SK-N-SH treated with all-trans-retinoic acid at 6 μM for 48 hours (cell line): Measurements from ENCODE around the gene NFASC.

Source experiments
- ATAC-seq: fragments of 200-7000 bp; cut with Tn5 transposase; 3 replicates; pipeline ENCODE4 v1.9.1; 2020; ENCODE audit warnings: mild to moderate bottlenecking, moderate library complexity
- ARNTL ChIP-seq: fragments of 450-650 bp; formaldehyde crosslinking; IDR thresholded peaks from 2 replicates; pipeline ENCODE4 v1.5.0; 2020; ENCODE audit warnings: low read depth, mild to moderate bottlenecking, moderate library complexity, borderline replicate concordance
- BACH2 ChIP-seq: fragments of 250-450 bp; sonication (Bioruptor Pico); IDR thresholded peaks from 2 replicates; pipeline ENCODE4 v1.9.0; 2021; ENCODE audit warnings: mild to moderate bottlenecking, borderline replicate concordance
- CSDC2 ChIP-seq: fragments of 250-450 bp; sonication (Bioruptor Pico); IDR thresholded peaks from 2 replicates; pipeline ENCODE4 v1.5.0; 2020; ENCODE audit warnings: mild to moderate bottlenecking, moderate library complexity
- ESRRG ChIP-seq: fragments of 250-450 bp; sonication (Bioruptor Pico); IDR thresholded peaks from 2 replicates; pipeline ENCODE4 v1.6.1; 2021; ENCODE audit warnings: mild to moderate bottlenecking
- ISL1 ChIP-seq: fragments of 250-450 bp; sonication (Bioruptor Pico); IDR thresholded peaks from 2 replicates; pipeline ENCODE4 v2.1.2; 2022; ENCODE audit warnings: mild to moderate bottlenecking, moderate library complexity
- OSR1 ChIP-seq: fragments of 250-450 bp; sonication (Bioruptor Pico); IDR thresholded peaks from 2 replicates; pipeline ENCODE4 v1.8.0; 2022; ENCODE audit warnings: moderate library complexity, mild to moderate bottlenecking, inconsistent platforms
- PPARA ChIP-seq: fragments of 250-450 bp; sonication (Bioruptor Pico); IDR thresholded peaks from 2 replicates; pipeline ENCODE4 v1.5.0; 2020; ENCODE audit warnings: mild to moderate bottlenecking, borderline replicate concordance
- RARB ChIP-seq: fragments of 250-450 bp; sonication (Bioruptor Pico); IDR thresholded peaks from 2 replicates; pipeline ENCODE4 v1.8.0; 2021; ENCODE audit warnings: mild to moderate bottlenecking, moderate library complexity
- SNAI2 ChIP-seq: fragments of 250-450 bp; sonication (Bioruptor Pico); IDR thresholded peaks from 2 replicates; pipeline ENCODE4 v1.5.0; 2020; ENCODE audit warnings: mild to moderate bottlenecking, moderate library complexity
- TCF4 ChIP-seq: fragments of 250-450 bp; sonication (Bioruptor Pico); IDR thresholded peaks from 2 replicates; pipeline ENCODE4 v1.8.0; 2021; ENCODE audit warnings: mild to moderate bottlenecking, moderate library complexity, borderline replicate concordance
- TOX ChIP-seq: fragments of 250-450 bp; sonication (Bioruptor Pico); IDR thresholded peaks from 2 replicates; pipeline ENCODE4 v1.8.0; 2021; ENCODE audit warnings: mild to moderate bottlenecking, moderate library complexity, borderline replicate concordance
- ZC3H10 ChIP-seq: fragments of 250-450 bp; sonication (Bioruptor Pico); IDR thresholded peaks from 2 replicates; pipeline ENCODE4 v1.5.1; 2021; ENCODE audit warnings: mild to moderate bottlenecking, moderate library complexity
- ZFP3 ChIP-seq: fragments of 250-450 bp; sonication (Bioruptor Pico); IDR thresholded peaks from 2 replicates; pipeline ENCODE4 v1.5.0; 2020; ENCODE audit warnings: mild to moderate bottlenecking, moderate library complexity
- ZFP30 ChIP-seq: fragments of 450-650 bp; formaldehyde crosslinking; IDR thresholded peaks from 2 replicates; pipeline ENCODE4 v1.5.0; 2022; ENCODE audit warnings: mild to moderate bottlenecking, moderate library complexity
- ZNF565 ChIP-seq: fragments of 450-650 bp; formaldehyde crosslinking; conservative IDR thresholded peaks from 2 replicates; pipeline ENCODE4 v1.5.0; 2020; ENCODE audit warnings: low read depth, mild to moderate bottlenecking, moderate library complexity
- ZNF70 ChIP-seq: fragments of 450-650 bp; formaldehyde crosslinking; IDR thresholded peaks from 2 replicates; pipeline ENCODE4 v1.5.0; 2020; ENCODE audit warnings: mild to moderate bottlenecking, moderate library complexity
- TF ChIP-seq, protein P1 (sequence below): fragments of 250-450 bp; sonication (Bioruptor Pico); IDR thresholded peaks from 2 replicates; pipeline ENCODE4 v1.5.0; 2020; ENCODE audit warnings: mild to moderate bottlenecking, moderate library complexity
- TF ChIP-seq, protein P2 (sequence below): fragments of 250-450 bp; sonication (Bioruptor Pico); IDR thresholded peaks from 2 replicates; pipeline ENCODE4 v1.5.1; 2021; ENCODE audit warnings: mild to moderate bottlenecking, moderate library complexity
- TF ChIP-seq, protein P3 (sequence below): fragments of 250-450 bp; sonication (Bioruptor Pico); IDR thresholded peaks from 2 replicates; pipeline ENCODE4 v1.8.0; 2020; ENCODE audit warnings: mild to moderate bottlenecking, moderate library complexity, borderline replicate concordance
- TF ChIP-seq, protein P4 (sequence below): fragments of 250-450 bp; sonication (Bioruptor Pico); IDR thresholded peaks from 2 replicates; pipeline ENCODE4 v1.5.1; 2020; ENCODE audit warnings: low read depth, mild to moderate bottlenecking, moderate library complexity
- TF ChIP-seq, protein P5 (sequence below): fragments of 250-450 bp; sonication (Bioruptor Pico); IDR thresholded peaks from 2 replicates; pipeline ENCODE4 v1.8.0; 2021; ENCODE audit warnings: low read depth, mild to moderate bottlenecking, moderate library complexity, borderline replicate concordance

The NFASC gene

DNA sequence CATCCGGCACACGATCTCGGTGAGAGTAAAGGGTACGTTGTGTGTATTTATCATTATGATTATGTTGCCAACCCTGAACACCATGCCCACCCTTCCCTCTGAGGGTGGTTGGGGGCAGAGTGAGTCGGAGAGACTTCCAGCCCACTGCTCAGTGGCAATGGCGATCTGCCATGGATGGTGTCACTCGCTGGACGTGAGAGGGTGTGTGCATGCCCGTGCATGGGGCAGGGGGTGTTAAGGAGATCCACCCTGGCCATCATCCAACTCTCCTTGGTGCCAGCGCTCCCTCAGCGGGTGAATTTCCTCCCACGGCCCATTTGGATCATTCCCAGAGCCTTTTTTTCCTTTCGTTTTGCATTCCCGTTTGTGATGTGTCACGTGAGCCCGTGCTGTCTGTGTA, 98.3 kb downstream of the NFASC start (continued):
- TF ChIP-seq, protein P1, sequence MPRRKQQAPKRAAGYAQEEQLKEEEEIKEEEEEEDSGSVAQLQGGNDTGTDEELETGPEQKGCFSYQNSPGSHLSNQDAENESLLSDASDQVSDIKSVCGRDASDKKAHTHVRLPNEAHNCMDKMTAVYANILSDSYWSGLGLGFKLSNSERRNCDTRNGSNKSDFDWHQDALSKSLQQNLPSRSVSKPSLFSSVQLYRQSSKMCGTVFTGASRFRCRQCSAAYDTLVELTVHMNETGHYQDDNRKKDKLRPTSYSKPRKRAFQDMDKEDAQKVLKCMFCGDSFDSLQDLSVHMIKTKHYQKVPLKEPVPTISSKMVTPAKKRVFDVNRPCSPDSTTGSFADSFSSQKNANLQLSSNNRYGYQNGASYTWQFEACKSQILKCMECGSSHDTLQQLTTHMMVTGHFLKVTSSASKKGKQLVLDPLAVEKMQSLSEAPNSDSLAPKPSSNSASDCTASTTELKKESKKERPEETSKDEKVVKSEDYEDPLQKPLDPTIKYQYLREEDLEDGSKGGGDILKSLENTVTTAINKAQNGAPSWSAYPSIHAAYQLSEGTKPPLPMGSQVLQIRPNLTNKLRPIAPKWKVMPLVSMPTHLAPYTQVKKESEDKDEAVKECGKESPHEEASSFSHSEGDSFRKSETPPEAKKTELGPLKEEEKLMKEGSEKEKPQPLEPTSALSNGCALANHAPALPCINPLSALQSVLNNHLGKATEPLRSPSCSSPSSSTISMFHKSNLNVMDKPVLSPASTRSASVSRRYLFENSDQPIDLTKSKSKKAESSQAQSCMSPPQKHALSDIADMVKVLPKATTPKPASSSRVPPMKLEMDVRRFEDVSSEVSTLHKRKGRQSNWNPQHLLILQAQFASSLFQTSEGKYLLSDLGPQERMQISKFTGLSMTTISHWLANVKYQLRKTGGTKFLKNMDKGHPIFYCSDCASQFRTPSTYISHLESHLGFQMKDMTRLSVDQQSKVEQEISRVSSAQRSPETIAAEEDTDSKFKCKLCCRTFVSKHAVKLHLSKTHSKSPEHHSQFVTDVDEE (CRISPR knock-in tag), result no peak

DNA sequence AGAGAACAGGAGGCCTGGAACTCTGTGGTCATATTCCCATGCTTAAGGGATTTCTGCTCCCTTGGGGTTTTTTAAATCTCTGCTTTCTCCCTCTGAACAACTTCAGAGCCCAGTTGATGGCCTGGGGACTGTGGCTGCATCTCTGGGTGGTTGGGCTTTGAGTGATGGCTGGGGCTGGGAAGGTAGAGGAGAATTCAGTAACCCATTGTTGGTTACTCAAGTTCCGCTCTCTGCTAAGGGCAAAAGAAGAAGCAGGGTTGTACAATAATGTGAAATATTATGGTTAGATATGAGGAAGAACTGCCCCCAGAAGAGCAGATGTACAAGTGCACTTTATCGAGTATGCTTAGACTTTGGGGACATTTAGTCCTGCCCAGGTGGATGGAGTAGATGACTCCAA, 100.3 kb downstream of the NFASC start:
- TF ChIP-seq ARNTL (CRISPR knock-in tag) (no peak), PPARA (no peak), ZNF70 (no peak), OSR1 (no peak), TOX (CRISPR knock-in tag) (no peak), BACH2 (CRISPR knock-in tag) (no peak), ESRRG (CRISPR knock-in tag) (no peak), ZC3H10 (CRISPR knock-in tag) (no peak), ZFP30 (CRISPR knock-in tag) (no peak)
- TF ChIP-seq, protein P2, sequence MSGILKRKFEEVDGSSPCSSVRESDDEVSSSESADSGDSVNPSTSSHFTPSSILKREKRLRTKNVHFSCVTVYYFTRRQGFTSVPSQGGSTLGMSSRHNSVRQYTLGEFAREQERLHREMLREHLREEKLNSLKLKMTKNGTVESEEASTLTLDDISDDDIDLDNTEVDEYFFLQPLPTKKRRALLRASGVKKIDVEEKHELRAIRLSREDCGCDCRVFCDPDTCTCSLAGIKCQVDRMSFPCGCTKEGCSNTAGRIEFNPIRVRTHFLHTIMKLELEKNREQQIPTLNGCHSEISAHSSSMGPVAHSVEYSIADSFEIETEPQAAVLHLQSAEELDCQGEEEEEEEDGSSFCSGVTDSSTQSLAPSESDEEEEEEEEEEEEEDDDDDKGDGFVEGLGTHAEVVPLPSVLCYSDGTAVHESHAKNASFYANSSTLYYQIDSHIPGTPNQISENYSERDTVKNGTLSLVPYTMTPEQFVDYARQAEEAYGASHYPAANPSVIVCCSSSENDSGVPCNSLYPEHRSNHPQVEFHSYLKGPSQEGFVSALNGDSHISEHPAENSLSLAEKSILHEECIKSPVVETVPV (CRISPR knock-in tag), result no peak
- TF ChIP-seq, protein P3, sequence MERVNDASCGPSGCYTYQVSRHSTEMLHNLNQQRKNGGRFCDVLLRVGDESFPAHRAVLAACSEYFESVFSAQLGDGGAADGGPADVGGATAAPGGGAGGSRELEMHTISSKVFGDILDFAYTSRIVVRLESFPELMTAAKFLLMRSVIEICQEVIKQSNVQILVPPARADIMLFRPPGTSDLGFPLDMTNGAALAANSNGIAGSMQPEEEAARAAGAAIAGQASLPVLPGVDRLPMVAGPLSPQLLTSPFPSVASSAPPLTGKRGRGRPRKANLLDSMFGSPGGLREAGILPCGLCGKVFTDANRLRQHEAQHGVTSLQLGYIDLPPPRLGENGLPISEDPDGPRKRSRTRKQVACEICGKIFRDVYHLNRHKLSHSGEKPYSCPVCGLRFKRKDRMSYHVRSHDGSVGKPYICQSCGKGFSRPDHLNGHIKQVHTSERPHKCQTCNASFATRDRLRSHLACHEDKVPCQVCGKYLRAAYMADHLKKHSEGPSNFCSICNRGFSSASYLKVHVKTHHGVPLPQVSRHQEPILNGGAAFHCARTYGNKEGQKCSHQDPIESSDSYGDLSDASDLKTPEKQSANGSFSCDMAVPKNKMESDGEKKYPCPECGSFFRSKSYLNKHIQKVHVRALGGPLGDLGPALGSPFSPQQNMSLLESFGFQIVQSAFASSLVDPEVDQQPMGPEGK, result no peak
- no peak for ATAC-seq

DNA sequence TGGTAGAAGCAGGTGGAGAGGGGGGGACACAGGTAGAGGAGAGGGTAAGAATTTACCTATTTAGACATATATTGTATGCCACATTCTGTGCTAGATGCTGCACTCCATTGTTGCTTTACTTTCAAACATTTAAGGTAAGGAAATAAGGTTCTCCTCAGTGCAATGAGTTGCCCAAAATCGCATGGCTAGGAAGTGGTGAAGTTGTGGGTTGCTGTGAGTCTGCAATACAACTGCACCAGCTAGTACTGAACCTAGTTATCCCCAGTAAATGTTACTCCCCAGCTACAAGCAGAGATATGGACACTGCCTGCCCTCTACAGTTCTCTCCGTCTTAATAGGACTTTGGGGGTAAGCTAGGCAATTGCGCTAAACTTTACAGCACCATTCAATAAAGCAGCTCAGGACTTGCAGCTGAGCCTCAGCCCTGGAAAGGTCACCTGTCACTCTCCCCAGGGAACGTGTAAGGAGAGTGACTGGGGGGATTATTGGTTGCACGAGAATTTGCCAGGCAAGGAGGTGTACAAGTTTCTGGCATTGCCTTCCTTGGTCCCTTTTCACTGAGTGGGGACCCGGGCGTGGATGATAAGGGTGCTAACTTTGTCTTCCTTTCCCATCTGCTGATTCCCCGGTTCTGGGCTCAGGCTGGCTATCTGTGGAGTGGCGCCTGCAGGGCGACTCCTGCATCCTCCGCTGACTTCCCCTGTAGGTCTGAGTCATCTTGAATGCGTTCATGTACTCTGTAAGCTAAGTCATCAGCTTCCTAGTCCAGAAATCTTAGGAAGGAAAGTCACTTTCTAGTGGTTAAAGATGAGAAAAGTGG, 101.1 kb downstream of the NFASC start:
- peak; percentile 95 for ATAC-seq
- TF ChIP-seq RARB, result no peak
- TF ChIP-seq ZNF565 (CRISPR knock-in tag), result no peak
- no peak for TF ChIP-seq TCF4 (CRISPR knock-in tag)
- TF ChIP-seq, protein P4, sequence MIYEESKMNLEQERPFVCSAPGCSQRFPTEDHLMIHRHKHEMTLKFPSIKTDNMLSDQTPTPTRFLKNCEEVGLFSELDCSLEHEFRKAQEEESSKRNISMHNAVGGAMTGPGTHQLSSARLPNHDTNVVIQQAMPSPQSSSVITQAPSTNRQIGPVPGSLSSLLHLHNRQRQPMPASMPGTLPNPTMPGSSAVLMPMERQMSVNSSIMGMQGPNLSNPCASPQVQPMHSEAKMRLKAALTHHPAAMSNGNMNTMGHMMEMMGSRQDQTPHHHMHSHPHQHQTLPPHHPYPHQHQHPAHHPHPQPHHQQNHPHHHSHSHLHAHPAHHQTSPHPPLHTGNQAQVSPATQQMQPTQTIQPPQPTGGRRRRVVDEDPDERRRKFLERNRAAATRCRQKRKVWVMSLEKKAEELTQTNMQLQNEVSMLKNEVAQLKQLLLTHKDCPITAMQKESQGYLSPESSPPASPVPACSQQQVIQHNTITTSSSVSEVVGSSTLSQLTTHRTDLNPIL (CRISPR knock-in tag), result no peak
- no peak for TF ChIP-seq ARNTL (CRISPR knock-in tag)
- TF ChIP-seq, protein P5, sequence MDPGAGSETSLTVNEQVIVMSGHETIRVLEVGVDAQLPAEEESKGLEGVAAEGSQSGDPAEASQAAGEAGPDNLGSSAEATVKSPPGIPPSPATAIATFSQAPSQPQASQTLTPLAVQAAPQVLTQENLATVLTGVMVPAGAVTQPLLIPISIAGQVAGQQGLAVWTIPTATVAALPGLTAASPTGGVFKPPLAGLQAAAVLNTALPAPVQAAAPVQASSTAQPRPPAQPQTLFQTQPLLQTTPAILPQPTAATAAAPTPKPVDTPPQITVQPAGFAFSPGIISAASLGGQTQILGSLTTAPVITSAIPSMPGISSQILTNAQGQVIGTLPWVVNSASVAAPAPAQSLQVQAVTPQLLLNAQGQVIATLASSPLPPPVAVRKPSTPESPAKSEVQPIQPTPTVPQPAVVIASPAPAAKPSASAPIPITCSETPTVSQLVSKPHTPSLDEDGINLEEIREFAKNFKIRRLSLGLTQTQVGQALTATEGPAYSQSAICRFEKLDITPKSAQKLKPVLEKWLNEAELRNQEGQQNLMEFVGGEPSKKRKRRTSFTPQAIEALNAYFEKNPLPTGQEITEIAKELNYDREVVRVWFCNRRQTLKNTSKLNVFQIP (CRISPR knock-in tag), result no peak
- no peak for TF ChIP-seq PPARA
- TF ChIP-seq SNAI2 (CRISPR knock-in tag), result no peak
- no peak for TF ChIP-seq ZFP3
- no peak for TF ChIP-seq ESRRG (CRISPR knock-in tag)
- TF ChIP-seq, protein P3, result no peak
- no peak for TF ChIP-seq TOX (CRISPR knock-in tag)
- no peak for TF ChIP-seq BACH2 (CRISPR knock-in tag)
- no peak for TF ChIP-seq ISL1 (CRISPR knock-in tag)
- TF ChIP-seq, protein P1 (CRISPR knock-in tag), result no peak
- no peak for TF ChIP-seq CSDC2 (CRISPR knock-in tag)
- TF ChIP-seq ZC3H10 (CRISPR knock-in tag), result no peak
- TF ChIP-seq, protein P2 (CRISPR knock-in tag), result no peak
